Measurements from ENCODE around the gene GRIK1.
"Not testable (repeated sequence)": the region's sequence is repeated elsewhere in the genome, so short reads cannot be mapped to it uniquely, and the experiment has no call there.

The GRIK1 gene

GRCh38 chr21:29939924-29940275 is at the start of gene GRIK1:
GRIK1 (minus strand) TSS chr21:29939996.
- DNase-seq, result no peak

DNA sequence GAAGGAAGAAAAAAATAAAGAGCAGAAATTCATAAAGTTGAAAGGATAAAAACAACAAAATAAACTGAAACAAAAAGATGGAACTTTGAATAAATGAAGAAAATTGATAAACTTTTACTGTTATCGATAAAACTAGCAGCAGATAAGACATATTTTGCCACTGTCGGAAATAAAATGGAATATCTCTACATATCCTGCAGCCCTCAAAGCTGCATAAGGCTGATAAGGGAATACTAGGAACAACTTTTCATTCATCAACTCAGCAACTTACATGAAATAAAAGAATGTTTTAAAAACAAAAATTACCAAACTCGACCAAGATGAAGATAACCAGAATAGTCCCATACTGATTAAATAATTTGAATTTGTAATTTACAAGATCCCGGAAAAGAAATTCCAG is 48.0 kb upstream of the GRIK1 start:
- DNase-seq, result no peak

DNA sequence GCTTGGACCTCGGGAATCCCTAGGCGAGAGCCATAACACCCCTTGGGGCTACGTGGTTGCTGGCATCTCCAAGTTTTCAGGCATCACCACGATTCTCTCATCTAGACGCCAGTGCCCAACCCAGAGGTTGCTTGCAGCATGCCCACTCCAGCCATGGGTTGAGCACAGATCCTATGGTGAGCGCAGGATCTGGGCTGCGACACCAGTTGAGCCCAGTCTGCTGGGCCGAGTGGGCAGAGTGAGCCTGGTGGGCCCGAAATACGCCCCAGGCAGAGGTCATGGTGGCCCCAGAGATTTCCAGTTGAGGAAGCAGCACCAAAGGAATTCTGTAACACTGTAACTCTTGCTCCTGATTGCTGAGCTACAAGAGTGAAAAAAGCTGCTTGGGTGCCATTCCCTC is 46.1 kb upstream of the GRIK1 start:
- DNase-seq, result no peak

GRCh38 chr21:29979043-29979442 is 39.2 kb upstream of the GRIK1 start:
- no peak for DNase-seq

- DNase-seq, result no peak
These were observed 36.0 kb upstream of the GRIK1 start for GRCh38 chr21:29975776-29976175.

GRCh38 chr21:29973258-29973657 is 33.5 kb upstream of the GRIK1 start:
- DNase-seq, result no peak

DNA sequence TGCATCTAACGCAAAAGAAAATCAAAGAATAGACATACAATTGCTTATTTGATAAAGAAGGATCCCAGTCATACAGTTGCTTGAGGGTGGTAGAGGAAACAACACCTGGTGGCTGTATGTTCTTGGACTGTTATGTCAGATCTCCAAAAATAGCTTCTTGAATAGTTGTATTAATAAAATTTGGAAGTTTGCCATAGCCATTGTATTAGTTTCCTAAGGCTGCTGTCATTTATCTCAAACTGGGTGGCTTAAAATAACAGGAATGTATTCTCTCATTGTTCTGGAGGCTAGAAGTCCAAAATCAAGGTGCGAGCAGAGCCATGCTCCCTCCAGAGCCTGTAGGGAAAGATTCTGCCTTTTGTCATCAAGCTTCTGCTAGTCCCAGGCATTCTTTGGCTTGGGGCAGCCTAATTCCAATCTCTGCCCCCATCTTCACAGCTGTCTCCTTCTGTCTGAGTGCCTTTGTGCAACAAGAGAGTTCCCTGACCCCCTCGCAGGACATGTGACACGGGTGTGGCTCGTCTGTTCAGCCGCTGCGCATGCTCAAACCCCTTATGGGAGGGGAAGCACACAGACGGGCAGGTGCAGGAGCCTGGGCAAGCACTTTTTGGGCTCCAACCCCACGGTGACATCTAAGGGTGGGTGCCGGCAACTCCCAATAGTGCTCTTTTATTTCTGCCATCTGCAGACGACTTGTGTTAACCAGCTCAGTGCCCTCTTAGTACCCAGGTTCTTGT is 21.7 kb upstream of the GRIK1 start:
- DNase-seq, result no peak

DNA sequence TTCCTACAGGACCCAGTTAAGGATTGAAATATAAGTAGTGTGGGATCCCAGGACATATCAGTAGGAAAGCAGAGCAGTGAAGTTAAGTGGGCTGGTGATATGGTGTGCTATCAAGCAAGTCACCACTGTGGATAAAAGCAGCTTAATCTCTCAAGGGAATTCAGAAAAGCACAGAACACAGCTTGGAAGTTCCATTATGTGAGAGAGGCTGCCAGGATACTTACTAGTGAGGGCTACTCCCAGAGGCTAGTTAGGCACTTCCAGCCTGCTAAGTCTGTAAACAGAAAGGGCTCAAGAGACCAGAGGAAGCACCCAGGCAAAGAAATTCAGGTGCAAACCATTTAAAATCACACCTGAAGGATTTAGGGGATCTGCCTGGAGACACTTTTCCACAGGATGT is 18.8 kb upstream of the GRIK1 start:
- DNase-seq, result no peak

DNA sequence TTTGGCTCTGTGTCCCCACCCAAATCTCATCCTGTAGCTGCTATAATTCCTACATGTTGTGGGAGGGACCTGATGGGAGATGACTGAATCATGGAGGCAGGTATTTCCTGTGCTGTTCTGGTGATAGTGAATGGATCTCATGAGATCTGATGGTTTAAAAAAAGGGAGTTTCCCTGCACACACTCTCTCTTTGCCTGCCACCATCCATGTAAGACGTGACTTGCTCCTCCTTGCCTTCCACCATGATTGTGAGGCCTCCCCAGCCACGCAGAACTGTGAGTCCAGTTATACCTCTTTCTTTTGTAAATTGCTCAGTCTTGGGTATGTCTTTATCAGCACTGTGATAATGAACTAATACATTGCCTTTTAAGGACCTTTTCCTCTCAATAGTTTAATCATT is 18.2 kb upstream of the GRIK1 start:
- DNase-seq, result not testable (repeated sequence)

DNA sequence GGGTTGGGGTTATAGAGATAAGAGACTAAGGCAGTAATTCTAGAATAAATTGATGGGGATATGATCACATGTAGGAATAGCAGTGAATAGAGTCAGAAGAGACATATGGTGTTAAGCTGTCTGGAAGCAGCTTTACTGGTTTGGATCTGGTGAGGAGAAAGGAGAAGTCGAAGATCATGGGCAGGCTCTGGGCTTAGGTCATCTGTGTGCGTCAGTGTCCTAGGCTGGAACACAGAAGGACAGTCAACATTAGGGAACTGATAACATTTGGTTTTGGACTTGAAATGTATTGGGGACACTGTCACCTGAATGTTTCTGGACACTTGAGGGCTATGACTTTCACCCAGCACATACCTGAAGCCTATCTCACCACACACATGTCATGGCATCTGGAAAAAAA is 13.9 kb upstream of the GRIK1 start:
- no peak for DNase-seq

GRCh38 chr21:29953072-29953471 is 13.3 kb upstream of the GRIK1 start:
- DNase-seq, result no peak

- no peak for DNase-seq
These were observed 12.1 kb upstream of the GRIK1 start for GRCh38 chr21:29951911-29952310.

- DNase-seq, result no peak
These were observed 10.2 kb upstream of the GRIK1 start for GRCh38 chr21:29949991-29950390.

GRCh38 chr21:29947119-29947518 is 7.3 kb upstream of the GRIK1 start:
- no peak for DNase-seq

DNA sequence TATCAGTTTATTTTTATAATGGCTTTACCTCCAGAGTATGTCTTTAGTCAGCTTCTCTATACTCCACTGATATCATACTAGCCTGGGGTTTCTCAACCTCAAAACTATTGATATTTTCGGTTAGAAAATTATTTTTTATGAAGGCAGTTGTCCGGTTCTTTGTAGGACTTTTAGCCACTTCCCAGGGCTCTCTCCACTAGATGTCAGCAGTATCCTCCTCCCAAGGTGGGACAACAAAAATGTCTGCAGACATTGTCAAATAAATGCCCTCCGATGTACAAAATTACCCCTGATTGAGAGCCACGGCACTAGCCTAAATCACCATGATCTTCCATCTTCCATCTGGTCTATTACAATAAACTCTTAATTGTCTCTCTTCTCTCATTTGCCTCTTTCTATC is 4.1 kb upstream of the GRIK1 start:
- no peak for DNase-seq

DNA sequence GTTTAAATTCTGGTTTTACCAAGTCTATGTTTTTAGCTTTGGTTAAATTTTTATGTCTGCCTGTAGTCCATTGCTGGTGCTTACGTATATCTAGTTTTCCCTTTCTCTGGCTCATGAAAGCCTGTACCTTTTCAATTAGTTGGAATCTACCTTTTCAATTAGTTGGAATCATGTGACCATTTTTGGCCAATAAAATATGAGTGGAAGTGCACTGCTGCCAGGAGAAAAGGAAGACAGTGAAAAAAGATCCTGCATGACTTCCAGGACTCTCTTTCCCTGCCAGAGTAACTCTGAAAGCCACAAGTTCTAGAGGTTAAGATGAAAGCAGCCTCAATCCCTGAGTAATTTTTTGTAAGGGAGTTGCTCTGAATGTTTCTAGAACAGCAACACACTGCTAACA is 2.2 kb upstream of the GRIK1 start:
- no peak for DNase-seq

- no peak for DNase-seq
These were observed 1.2 kb upstream of the GRIK1 start for GRCh38 chr21:29940991-29941390.

GRCh38 chr21:29940361-29940760 is 565 bp upstream of the GRIK1 start:
- no peak for DNase-seq

GRCh38 chr21:29939104-29939923 is 482 bp downstream of the GRIK1 start:
- no peak for DNase-seq

DNA sequence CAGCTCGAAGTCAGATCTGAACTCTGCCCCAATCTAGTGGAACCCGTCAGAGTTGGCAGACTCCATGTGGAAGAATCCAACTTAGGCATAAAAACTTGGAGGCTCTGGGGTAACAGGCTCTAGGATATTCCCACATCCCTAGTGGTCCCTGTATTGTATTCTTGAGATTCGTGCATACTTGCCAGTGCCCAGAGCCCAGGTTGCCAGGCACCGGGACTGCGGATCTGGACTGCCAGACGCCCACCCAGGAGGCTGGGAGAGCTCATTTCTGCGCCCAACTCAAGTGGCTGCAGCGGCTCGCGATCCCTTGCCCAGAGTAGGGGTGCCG is 1.1 kb downstream of the GRIK1 start:
- no peak for DNase-seq

GRCh38 chr21:29933088-29933487 is 6.7 kb downstream of the GRIK1 start:
- DNase-seq, result no peak

DNA sequence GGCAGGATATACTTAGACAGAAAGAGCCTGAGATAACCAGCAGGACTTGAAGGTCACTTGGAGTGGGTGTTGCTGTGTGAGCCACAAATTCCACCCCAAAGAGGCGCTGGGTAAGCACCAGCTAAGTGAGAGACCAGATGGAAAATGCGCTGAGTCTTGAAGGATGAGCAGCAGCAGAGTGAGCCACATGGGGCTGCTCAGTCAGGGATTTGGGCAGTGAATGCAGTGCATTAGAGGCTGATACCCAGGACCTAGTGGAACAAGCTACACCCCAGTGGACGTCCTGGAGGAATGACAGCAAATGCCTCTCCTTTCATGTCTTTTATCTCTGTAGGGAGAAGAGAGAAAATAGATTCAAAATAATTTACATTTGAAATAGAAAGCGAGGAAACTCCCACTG is 11.3 kb downstream of the GRIK1 start:
- no peak for DNase-seq

DNA sequence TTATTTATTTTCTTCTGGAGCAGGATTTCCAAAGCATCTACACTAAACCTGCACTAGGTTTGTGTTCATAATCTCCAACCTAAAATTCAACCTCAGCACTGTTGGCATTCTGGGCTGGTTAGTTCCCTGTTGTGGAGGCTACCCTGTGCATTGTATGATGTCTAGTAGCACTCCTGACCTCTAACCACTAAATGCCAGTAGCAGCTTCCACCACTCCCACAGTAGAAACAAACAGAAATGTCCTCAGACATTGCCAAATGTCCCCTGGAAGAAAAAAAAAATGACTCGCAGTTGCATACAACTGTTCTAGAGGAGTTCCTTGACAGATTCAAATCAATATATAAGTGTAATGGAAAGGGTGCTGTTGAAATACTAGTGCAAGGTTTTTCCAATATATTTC is 18.9 kb downstream of the GRIK1 start:
- DNase-seq, result no peak

DNA sequence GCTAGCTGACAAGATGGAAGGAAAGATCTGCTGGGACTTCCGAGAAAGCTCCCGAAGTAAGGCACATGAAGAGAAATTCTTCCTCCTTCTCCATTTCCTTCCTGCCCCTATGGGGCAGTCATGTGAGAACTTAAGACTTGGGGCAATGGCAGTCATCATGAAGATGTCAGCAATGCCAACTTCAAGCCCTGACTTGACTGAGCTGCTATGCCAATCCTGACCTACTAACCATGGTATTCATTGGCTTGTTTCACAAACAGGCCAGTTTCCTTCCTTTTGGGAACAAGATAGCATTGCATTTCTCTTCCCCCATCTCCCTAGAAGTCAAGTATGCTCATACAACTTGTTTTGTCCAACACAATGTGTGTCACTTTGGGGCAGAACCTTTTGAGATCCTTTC is 25.5 kb downstream of the GRIK1 start:
- no peak for DNase-seq

- DNase-seq, result no peak
These were observed 30.2 kb downstream of the GRIK1 start for GRCh38 chr21:29909571-29909970.

All from activated CD4-positive, alpha-beta T cell treated with anti-CD3 and anti-CD28 coated beads, Interleukin-2, Interleukin-6, amounts not matched to agents 100 ng/mL and 50 ng/mL, durations not matched to agents 16 hours and 8 hours (primary cell).